GM23338 (cell line): ENCODE results near the gene EPHA8. TPM values are rescaled to one million over a fixed set of nuclear protein-coding genes. Genes with fewer than 3 reads are reported as not detected.

Source experiments
- ATAC-seq: fragments of 200-7000 bp; cut with Tn5 transposase; 3 replicates; pipeline ENCODE4 v1.9.1; 2020
- DNase-seq: peaks from one replicate; pipeline ENCODE4 v3.0.0-alpha.2; 2015; ENCODE audit warnings: low spot score
- H2AFZ ChIP-seq: fragments of 200-600 bp; sonication (generic); 2 replicates; pipeline ENCODE4 v1.8.0; 2016; ENCODE audit warnings: antibody characterized with exemption, mild to moderate bottlenecking, moderate library complexity
- H3F3A ChIP-seq: fragments of 200-600 bp; sonication (generic); replicated peaks from 2 replicates; pipeline ENCODE4 v1.8.0; 2017; ENCODE audit warnings: antibody characterized with exemption, mixed run types, low read depth
- H3K27ac ChIP-seq: fragments of 200-600 bp; sonication (generic); 2 replicates; pipeline ENCODE4 v1.6.1; 2016; ENCODE audit warnings: low read depth
- H3K27me3 ChIP-seq: fragments of 200-600 bp; sonication (generic); 2 replicates; pipeline ENCODE4 v1.8.0; 2016; ENCODE audit warnings: mild to moderate bottlenecking, mixed run types, moderate library complexity; ENCODE audit not compliant: insufficient read depth
- H3K36me3 ChIP-seq: fragments of 200-600 bp; sonication (generic); 2 replicates; pipeline ENCODE4 v1.8.0; 2016; ENCODE audit warnings: mild to moderate bottlenecking; ENCODE audit not compliant: insufficient read depth
- H3K4me1 ChIP-seq: fragments of 200-600 bp; sonication (generic); 2 replicates; pipeline ENCODE4 v1.8.0; 2016; ENCODE audit warnings: mild to moderate bottlenecking, moderate library complexity; ENCODE audit not compliant: insufficient read depth
- H3K4me2 ChIP-seq: fragments of 200-600 bp; sonication (generic); 2 replicates; pipeline ENCODE4 v1.7.1; 2017; ENCODE audit warnings: mixed run types
- H3K4me3 ChIP-seq: fragments of 200-600 bp; sonication (generic); 2 replicates; pipeline ENCODE4 v1.6.1; 2016; ENCODE audit warnings: mixed run types
- H3K79me2 ChIP-seq: fragments of 200-600 bp; sonication (generic); replicated peaks from 2 replicates; pipeline ENCODE4 v1.8.0; 2017; ENCODE audit warnings: mild to moderate bottlenecking; ENCODE audit not compliant: insufficient read depth
- H3K9me2 ChIP-seq: fragments of 200-600 bp; sonication (generic); 2 replicates; pipeline ENCODE4 v1.8.0; 2017; ENCODE audit not compliant: insufficient read depth
- H4K20me1 ChIP-seq: fragments of 200-600 bp; sonication (generic); replicated peaks from 2 replicates; pipeline ENCODE4 v1.8.0; 2017; ENCODE audit warnings: mild to moderate bottlenecking; ENCODE audit not compliant: insufficient read depth
- H3K27ac Mint-ChIP-seq: 2 replicates; pipeline ENCODE4 v1.8.0; 2020; ENCODE audit warnings: inconsistent platforms, mild to moderate bottlenecking, moderate library complexity, mixed read lengths
- H3K27me3 Mint-ChIP-seq: 3 replicates; pipeline ENCODE4 v1.8.0; 2022; ENCODE audit warnings: low read depth, mild to moderate bottlenecking, moderate library complexity, mixed read lengths, inconsistent platforms; ENCODE audit not compliant: insufficient read depth, poor library complexity
- H3K36me3 Mint-ChIP-seq: 3 replicates; pipeline ENCODE4 v1.8.0; 2021; ENCODE audit warnings: low read depth, mild to moderate bottlenecking, inconsistent platforms, moderate library complexity, mixed read lengths
- H3K4me1 Mint-ChIP-seq: 3 replicates; pipeline ENCODE4 v1.8.0; 2020; ENCODE audit warnings: mild to moderate bottlenecking, inconsistent platforms, mixed read lengths
- H3K4me3 Mint-ChIP-seq: 3 replicates; pipeline ENCODE4 v1.8.0; 2021; ENCODE audit warnings: moderate library complexity, mild to moderate bottlenecking, inconsistent platforms, mixed read lengths
- H3K9me3 Mint-ChIP-seq: 3 replicates; pipeline ENCODE4 v1.8.0; 2020; ENCODE audit warnings: moderate library complexity, mild to moderate bottlenecking, inconsistent platforms, mixed read lengths
- CREB1 ChIP-seq: fragments of 250-450 bp; sonication (Bioruptor Pico); IDR thresholded peaks from 2 replicates; pipeline ENCODE4 v1.5.0; 2020; ENCODE audit warnings: low read depth, mild to moderate bottlenecking, moderate library complexity
- CTCF ChIP-seq, 2 experiments: fragments of 200-600 bp in 1 of 2; sonication (generic) in 1 of 2; conservative IDR thresholded peaks; 2 replicates each; pipeline versions ENCODE4 v1.5.1 to v1.6.1; 2016 to 2017; ENCODE audit warnings: antibody characterized with exemption in 2 of 2, low read depth in 2 of 2, mild to moderate bottlenecking in 2 of 2, moderate library complexity in 1 of 2
- EZH2 ChIP-seq: fragments of 200-600 bp; sonication (generic); IDR thresholded peaks from one replicate; pipeline ENCODE4 v1.8.0; 2017; ENCODE audit warnings: antibody characterized with exemption, mild to moderate bottlenecking, low read depth; ENCODE audit not compliant: unreplicated experiment
- EZH2phosphoT487 ChIP-seq: fragments of 200-600 bp; sonication (generic); IDR thresholded peaks from one replicate; pipeline ENCODE4 v1.8.1; 2018; ENCODE audit warnings: antibody characterized with exemption; ENCODE audit not compliant: unreplicated experiment
- NANOG ChIP-seq: IDR thresholded peaks from 2 replicates; pipeline ENCODE4 v1.6.1; 2016; ENCODE audit warnings: antibody characterized with exemption, borderline replicate concordance
- polyA plus RNA-seq: library from polyadenylated mRNA; unstranded; fragments of >200 nt; fragmentation: Nextera tagmentation; extraction: Ambion mirVana; gene quantifications from 2 replicates; pipeline ENCODE4 v1.2.1, GENCODE V29; 2016
- total RNA-seq: library from RNA; depleted of rRNA; stranded (reverse); fragments of >200 nt; shearing (Covaris generic); gene quantifications from 2 replicates; pipeline ENCODE4 v1.2.3, GENCODE V29; 2014
- TF ChIP-seq, protein P1 (sequence below): IDR thresholded peaks from one replicate; pipeline ENCODE4 v1.6.1; 2018; ENCODE audit warnings: antibody characterized with exemption; ENCODE audit not compliant: unreplicated experiment

EPHA8 gene
- total and polyA plus RNA-seq, 2 experiments from 2014 or later = 2.3 to 5.0 TPM

- TF ChIP-seq, protein P1, sequence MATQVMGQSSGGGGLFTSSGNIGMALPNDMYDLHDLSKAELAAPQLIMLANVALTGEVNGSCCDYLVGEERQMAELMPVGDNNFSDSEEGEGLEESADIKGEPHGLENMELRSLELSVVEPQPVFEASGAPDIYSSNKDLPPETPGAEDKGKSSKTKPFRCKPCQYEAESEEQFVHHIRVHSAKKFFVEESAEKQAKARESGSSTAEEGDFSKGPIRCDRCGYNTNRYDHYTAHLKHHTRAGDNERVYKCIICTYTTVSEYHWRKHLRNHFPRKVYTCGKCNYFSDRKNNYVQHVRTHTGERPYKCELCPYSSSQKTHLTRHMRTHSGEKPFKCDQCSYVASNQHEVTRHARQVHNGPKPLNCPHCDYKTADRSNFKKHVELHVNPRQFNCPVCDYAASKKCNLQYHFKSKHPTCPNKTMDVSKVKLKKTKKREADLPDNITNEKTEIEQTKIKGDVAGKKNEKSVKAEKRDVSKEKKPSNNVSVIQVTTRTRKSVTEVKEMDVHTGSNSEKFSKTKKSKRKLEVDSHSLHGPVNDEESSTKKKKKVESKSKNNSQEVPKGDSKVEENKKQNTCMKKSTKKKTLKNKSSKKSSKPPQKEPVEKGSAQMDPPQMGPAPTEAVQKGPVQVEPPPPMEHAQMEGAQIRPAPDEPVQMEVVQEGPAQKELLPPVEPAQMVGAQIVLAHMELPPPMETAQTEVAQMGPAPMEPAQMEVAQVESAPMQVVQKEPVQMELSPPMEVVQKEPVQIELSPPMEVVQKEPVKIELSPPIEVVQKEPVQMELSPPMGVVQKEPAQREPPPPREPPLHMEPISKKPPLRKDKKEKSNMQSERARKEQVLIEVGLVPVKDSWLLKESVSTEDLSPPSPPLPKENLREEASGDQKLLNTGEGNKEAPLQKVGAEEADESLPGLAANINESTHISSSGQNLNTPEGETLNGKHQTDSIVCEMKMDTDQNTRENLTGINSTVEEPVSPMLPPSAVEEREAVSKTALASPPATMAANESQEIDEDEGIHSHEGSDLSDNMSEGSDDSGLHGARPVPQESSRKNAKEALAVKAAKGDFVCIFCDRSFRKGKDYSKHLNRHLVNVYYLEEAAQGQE = no peak
- TF ChIP-seq CREB1 (CRISPR knock-in tag) (no peak), EZH2 (no peak), NANOG (no peak)
These were observed 54.8 kb downstream of the EPHA8 start (continued) for GRCh38 chr1:22618056-22618455.

DNA sequence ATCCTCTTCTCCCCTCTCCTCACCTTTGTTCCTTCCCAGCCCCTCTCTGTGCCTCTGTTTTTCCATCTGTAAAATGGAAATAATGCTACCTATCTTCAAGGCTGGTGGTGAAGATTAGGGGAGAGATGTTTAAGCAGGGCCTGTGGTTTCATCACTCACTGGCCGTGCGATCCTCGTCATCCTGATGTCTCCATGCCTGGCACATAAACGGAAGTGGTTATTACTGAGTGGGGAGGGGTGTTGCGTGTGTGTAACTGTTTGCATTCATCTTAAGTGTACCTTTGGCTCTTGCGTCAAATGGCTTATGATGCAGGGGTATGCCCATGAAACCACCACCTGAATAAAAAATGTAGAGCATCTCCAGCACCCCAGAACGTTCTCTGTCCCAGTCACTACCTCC, 56.0 kb downstream of the EPHA8 start:
- H3K4me3 Mint-ChIP-seq = no peak overlapping the region
- DNase-seq (no peak), ATAC-seq (no peak)
- no peaks in the 10 kb centered on the region for H3K36me3 Mint-ChIP-seq
- Histone ChIP-seq H3K4me1 (no peaks in the 10 kb centered on the region), H3K79me2 (no peaks in the 10 kb centered on the region), H3K36me3 (no peaks in the 10 kb centered on the region), H3F3A (no peaks in the 10 kb centered on the region), H3K4me2 (no peak overlapping the region), H4K20me1 (no peaks in the 10 kb centered on the region), H3K27me3 (no peaks in the 10 kb centered on the region), H3K27ac (no peak overlapping the region), H2AFZ (no peak overlapping the region), H3K4me3 (no peak overlapping the region), H3K9me2 (no peaks in the 10 kb centered on the region)
- no peaks in the 10 kb centered on the region; the same call in 2 of the 3 replicates for H3K4me1 Mint-ChIP-seq
- peaks cover 8% of the 10 kb centered on the region for H3K27me3 Mint-ChIP-seq
- no peaks in the 10 kb centered on the region for H3K9me3 Mint-ChIP-seq
- no peak overlapping the region for H3K27ac Mint-ChIP-seq
- TF ChIP-seq CTCF (conservative IDR thresholded peaks at IDR 0.05; ENCODE audit: low read depth in 2 of 2) = no peak

- ATAC-seq (no peak), DNase-seq (no peak)
- Mint-ChIP-seq H3K4me1 (no peaks in the 10 kb centered on the region; the same call in 2 of the 3 replicates), H3K27me3 (peaks cover 9% of the 10 kb centered on the region), H3K9me3 (no peaks in the 10 kb centered on the region), H3K36me3 (no peaks in the 10 kb centered on the region), H3K27ac (no peak overlapping the region), H3K4me3 (no peak overlapping the region)
- H3K4me2 ChIP-seq = no peak overlapping the region
- no peaks in the 10 kb centered on the region for H3K9me2 ChIP-seq
- H3K36me3 ChIP-seq = no peaks in the 10 kb centered on the region
- no peak for TF ChIP-seq EZH2phosphoT487
- no peaks in the 10 kb centered on the region for H3K27me3 ChIP-seq
- H3K27ac ChIP-seq = no peak overlapping the region
- H3K4me3 ChIP-seq = no peak overlapping the region
- H3K79me2 ChIP-seq = no peaks in the 10 kb centered on the region
- no peak overlapping the region for H2AFZ ChIP-seq
- H4K20me1 ChIP-seq = no peaks in the 10 kb centered on the region
- no peaks in the 10 kb centered on the region for H3F3A ChIP-seq
- no peaks in the 10 kb centered on the region for H3K4me1 ChIP-seq
These were observed 56.5 kb downstream of the EPHA8 start for GRCh38 chr1:22619798-22620197.
